ENCODE data around the gene CEP97. TPM values are rescaled to one million over a fixed set of nuclear protein-coding genes. Genes with fewer than 3 reads are reported as not detected.
"Not testable (repeated sequence)": the region's sequence is repeated elsewhere in the genome, so short reads cannot be mapped to it uniquely, and the experiment has no call there.

CEP97 gene
- total RNA-seq, 1 donor from 2014 or later = 19.3 TPM

GRCh38 chr3:101762041-101762646, 37.7 kb downstream of the CEP97 start:
- DNase-seq (ENCODE audit: low spot score) = no peak

- not testable (repeated sequence) for DNase-seq (ENCODE audit: low spot score)
Measured at GRCh38 chr3:101777745-101778281, 53.4 kb downstream of the CEP97 start.

- DNase-seq (ENCODE audit: low spot score) = no peak
Measured at GRCh38 chr3:101778385-101779046, 54.1 kb downstream of the CEP97 start.

- peak; percentile 92 for DNase-seq (ENCODE audit: low spot score)
Measured at GRCh38 chr3:101779047-101779821, 54.8 kb downstream of the CEP97 start, which contains the start of gene NXPE3. Gene NXPE3, plus strand, starts transcription at chr3:101779211. Its CDS starts 6,386 bp downstream, at chr3:101785597.

DNA sequence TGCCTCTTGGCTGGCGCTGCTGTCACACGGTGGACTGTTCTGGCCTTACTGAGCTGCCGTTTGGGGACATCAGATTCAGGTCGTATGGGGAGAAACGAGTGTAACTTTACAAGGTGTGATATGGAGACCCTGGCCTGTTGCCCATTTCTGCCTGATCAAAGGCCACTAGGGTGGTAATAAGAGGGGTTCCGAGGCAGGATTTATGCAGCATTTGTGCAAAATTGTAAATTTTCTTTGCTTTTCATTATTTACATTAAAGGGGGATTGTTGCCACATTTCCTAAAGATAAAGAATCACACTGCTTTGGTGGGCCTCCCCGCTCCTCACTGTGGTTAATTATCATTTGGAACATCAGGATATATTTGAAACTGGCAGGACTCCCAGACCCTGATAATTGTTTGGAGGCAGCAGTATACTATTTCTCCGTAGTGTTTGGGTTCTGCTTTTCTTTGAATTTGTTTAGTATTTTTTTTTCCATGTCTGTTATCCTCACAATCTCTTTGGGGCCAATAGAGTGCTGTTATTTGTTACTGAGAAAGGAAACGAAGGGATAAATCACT, 55.5 kb downstream of the CEP97 start:
- DNase-seq (ENCODE audit: low spot score) = no peak

GRCh38 chr3:101780661-101781060, 56.2 kb downstream of the CEP97 start:
- DNase-seq (ENCODE audit: low spot score) = peak; percentile 63

- no peak for DNase-seq (ENCODE audit: low spot score)
Measured at GRCh38 chr3:101781166-101781565, 56.8 kb downstream of the CEP97 start.

DNA sequence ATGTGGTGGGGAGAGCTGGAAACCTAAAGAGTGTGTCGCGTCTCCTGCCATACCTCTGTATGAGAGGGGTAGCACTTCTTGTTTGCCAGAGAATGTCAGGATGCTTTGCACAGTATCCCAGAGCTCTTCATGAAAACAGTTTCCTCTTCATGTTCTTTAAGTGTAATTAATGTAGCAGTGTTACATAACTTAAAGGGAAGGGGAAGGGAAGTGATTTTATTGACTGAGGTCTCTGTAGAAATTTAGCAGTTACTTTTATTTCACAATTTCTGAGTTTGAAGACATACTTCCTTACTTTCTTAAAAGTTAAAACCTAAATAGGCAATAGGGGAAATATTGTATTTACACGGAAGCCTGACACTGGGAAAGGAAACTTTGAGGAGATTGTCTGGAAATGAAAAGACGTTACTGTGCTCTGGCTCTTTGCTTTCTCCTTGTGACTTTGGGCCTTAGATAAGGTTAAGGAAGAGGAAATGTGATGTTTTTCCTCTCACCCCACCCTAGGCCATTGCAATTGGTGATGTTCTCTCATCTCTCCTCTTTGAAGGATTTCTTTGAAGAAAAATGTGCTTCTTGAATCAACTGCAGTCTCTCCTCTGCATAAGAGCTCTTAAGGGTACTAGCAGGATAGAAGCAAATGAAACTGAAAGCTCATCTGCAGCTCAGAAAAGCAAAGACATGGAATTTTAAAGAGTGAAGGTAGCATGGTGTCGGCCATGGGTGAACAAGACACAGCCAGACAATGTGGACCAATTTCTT, 60.6 kb downstream of the CEP97 start:
- no peak for DNase-seq (ENCODE audit: low spot score)

- DNase-seq (ENCODE audit: low spot score) = no peak
Measured at GRCh38 chr3:101791778-101792177, 67.4 kb downstream of the CEP97 start.

- no peak for DNase-seq (ENCODE audit: low spot score)
Measured at GRCh38 chr3:101796077-101796680, 71.8 kb downstream of the CEP97 start.

DNA sequence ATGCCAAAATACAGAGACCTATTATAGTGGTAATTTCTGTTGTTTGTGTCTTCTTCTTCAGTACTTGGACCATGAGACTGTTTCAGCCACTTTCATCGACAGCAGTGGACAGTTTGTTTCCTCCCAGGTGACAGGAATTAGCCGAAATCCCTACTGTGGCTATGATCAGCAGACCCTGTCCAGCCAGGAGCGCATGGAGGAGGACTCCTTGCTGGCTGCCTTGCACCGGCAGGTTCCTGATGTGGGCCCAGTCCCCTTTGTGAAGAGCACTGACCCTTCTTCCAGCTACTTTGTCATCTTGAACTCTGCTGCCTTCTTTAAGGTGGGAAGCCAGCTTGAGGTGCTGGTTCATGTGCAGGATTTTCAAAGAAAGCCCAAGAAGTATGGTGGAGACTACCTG, 76.8 kb downstream of the CEP97 start:
- DNase-seq (ENCODE audit: low spot score) = no peak

GRCh38 chr3:101802179-101802578, 77.8 kb downstream of the CEP97 start:
- no peak for DNase-seq (ENCODE audit: low spot score)

DNA sequence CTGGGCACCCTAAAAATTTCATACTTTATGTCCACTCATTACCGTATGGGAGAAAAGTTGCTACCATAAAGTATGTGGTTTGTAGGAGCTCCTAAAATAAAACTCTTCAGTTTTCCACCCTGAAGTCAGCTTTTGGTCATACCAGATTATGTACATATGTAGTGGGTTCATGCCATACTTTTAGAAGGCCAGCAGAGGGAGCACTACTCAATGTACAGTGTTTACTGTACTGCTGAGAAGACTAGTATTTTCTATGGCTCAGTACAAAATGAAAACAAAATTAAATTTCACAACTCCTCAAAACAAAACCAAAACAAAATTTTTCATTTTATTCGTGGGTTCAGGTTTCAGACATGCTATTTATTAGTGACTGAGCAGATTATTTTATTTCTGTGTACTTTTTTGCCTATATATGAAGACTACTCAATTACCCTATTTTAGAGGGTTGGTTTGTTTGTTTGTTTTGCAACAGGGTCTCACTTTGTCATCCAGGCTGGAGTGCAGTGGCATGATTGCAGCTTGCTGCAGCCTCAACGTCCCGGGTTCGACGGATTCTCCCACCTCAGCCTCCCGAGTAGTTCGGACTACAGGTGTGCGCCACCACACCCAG, 78.9 kb downstream of the CEP97 start:
- peak; percentile 82 for DNase-seq (ENCODE audit: low spot score)

DNA sequence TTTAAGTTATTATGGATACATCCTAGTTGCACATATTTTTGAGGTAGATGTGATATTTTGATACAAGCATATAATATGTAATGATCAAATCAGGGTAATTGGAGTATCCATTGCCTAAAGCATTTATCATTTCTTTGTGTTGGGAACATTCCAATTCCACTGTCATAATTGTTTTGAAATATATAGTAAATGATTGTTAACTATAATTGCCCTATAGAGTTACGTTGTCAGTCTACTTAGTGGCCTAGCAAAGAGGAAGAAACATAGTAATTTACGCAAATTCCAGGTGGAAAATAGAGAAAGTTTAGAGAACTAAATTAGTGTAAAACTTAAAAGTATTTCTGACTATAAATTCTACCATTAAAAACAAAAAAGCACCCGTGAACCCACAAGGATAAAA, 79.5 kb downstream of the CEP97 start:
- no peak for DNase-seq (ENCODE audit: low spot score)

DNA sequence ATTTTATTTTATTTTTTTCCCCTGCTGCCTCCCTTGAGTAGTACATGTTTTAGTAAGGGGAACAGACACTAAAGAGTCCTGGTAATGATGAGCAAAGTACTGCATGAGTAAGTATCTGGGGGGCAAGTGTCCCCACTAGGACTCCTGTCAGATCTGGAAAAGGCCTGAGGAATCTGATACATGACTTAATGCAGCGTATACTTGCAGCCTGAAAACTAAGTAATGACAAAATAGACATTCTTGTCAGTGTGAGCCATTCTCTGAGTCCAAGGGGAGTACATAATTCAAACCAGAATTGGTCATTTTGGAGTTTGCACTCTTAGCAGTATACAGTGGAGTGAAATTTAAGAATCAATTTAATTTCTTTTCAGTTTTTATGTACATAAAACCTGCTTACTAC, 82.1 kb downstream of the CEP97 start:
- DNase-seq (ENCODE audit: low spot score) = no peak

DNA sequence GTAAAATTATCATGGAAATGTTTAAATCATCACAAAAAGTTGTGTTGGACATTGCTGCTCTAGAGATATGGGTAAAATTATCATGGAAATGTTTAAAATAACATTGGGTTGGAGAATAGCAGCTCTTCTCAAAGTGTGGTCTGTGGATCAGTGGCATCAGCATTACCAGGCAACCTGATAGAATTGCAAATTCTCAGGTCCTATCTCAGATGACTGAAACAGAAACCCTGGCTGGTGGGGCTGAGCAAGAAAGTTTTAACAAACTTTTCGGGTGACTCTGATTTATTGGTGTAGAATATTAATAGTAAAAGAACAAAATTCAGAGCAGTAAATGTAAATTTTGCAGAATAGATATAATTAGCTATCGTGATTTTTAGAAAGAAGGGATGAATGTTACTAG, 83.5 kb downstream of the CEP97 start:
- DNase-seq (ENCODE audit: low spot score) = no peak

GRCh38 chr3:101809178-101810021, 85.0 kb downstream of the CEP97 start:
- DNase-seq (ENCODE audit: low spot score) = peak; percentile 31

DNA sequence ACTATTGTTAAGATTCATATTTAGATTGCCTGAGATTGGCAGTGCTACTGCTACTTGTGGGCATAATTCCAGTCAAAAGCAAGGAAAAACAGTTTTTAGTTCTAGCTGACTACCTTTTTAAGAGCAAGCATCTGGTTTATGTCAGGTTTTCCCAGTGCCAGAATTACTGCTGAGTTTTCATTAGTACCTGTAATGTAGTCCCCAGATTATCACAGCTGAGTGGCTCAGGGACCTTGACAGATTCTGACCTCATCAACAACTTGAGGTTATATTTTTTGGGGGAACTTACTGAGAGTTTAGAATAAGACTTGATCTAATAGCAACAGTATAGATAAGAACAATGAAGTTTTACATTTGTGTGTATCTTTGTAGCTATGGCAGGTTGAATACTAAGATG, 85.6 kb downstream of the CEP97 start:
- no peak for DNase-seq (ENCODE audit: low spot score)

DNA sequence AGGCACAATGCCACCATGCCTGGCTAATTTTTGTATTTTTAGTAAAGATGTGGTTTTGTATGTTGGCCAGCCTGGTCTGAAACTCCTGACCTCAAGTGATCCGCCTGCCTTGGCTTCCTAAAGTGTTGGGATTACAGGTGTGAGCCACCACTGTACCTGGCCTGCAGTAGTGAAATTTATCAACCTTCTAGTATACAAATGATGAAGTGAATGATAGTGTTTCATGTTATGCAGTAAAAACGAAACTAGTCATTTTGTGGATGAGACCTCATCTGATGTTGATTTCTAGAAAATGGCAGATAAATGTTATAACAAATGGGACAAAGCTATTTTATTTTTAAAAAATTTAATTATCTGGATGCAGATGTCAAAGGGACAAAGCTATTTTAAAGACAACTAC, 87.5 kb downstream of the CEP97 start:
- no peak for DNase-seq (ENCODE audit: low spot score)

- DNase-seq (ENCODE audit: low spot score) = no peak
Measured at GRCh38 chr3:101812895-101813294, 88.5 kb downstream of the CEP97 start.

Measured in umbilical cord (tissue), 2 donors.